ENCODE measurements around the gene NR1I3.
A peak's percentile ranks its signal among the peaks of the same experiment; 100 is the strongest.
"Not testable (repeated sequence)": the region's sequence is repeated elsewhere in the genome, so short reads cannot be mapped to it uniquely, and the experiment has no call there.

The NR1I3 gene

DNA sequence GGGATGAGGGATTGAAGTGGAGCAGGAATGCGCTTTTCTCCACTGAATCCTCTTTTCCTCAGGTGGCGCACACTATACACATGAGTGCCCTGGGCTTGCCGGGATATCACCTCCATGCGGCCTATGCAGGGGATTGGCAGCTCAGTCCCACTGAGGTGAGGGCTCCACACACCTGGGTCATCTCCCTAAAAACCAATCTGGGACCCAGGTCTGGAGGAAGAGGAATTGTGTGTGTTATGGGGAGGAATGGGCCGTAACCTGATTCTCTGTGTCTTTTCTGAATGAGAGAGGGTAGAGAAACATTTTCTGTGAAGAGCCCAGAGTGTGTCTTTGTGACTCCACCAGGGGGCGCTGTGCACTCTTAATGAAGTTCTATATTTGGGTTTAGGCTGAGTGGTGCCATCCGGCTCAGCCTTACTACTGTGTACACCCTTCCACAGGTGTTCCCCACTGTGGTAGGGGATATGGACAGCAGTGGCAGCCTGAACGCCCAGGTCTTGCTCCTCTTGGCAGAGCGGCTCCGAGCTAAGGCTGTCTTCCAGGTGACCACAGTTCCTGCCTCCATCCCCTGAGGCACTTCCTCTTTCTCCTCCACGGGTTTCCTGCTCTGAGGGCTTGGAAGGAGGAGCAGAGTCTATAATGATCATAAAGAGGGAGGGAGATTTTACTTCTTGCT lies 10.7 kb downstream of the NR1I3 start:
- peaks cover 41% of the 10 kb centered on the region for H3K4me1 Mint-ChIP-seq
- peak overlapping the region; percentile 70 for H3K27ac Mint-ChIP-seq
- H3K36me3 Mint-ChIP-seq: peaks cover 5% of the 10 kb centered on the region
- no peaks in the 10 kb centered on the region for H3K9me3 Mint-ChIP-seq
- peak overlapping the region; percentile 99 for H3K4me3 Mint-ChIP-seq
- H3K27me3 Mint-ChIP-seq: no peaks in the 10 kb centered on the region

DNA sequence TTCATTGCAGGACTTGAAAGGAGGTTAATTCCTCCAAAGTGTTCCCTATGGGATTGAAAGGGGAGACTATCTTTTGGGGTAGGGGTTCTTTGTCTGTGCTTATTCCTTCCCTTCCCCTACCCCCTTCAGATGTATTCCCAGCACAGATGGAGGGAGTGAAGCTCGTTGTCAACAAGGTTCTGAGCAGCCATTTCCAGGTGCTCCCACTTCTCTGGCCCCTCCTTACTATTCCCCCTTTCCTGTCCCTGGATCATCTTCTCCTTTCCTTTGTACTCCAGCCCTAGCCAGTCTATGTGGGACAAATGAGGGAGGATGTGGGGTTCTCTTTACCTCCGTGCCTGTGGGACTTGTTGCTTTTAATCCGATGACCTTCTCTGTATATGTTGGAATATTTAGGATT lies 11.2 kb downstream of the NR1I3 start:
- peak overlapping the region; percentile 70 for H3K27ac Mint-ChIP-seq
- H3K4me3 Mint-ChIP-seq: peak overlapping the region; percentile 99
- peaks cover 5% of the 10 kb centered on the region for H3K36me3 Mint-ChIP-seq
- no peaks in the 10 kb centered on the region for H3K27me3 Mint-ChIP-seq
- peaks cover 47% of the 10 kb centered on the region for H3K4me1 Mint-ChIP-seq
- no peaks in the 10 kb centered on the region for H3K9me3 Mint-ChIP-seq

DNA sequence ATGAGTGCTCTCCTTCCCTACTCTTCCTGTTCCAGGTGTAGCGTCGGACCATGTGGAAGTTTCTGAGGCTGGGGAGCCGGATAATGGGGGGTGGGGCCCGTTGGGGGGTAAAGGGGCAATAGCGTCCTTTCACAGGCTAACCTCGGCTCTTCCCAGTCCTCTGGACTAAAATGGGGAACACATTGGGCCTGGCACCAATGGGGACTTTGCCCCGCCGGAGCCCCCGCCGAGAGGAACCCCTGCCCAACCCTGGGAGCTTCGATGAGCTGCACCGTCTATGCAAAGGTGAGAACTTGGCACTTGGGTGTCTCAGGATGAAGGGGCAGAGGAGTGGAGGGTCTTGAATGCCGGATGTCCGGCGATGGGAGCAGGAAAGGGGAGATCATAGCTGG lies 11.7 kb downstream of the NR1I3 start:
- no peaks in the 10 kb centered on the region for H3K9me3 Mint-ChIP-seq
- no peaks in the 10 kb centered on the region for H3K27me3 Mint-ChIP-seq
- H3K27ac Mint-ChIP-seq: peak overlapping the region; percentile 99
- H3K36me3 Mint-ChIP-seq: peaks cover 5% of the 10 kb centered on the region
- H3K4me3 Mint-ChIP-seq: peak overlapping the region; percentile 99
- H3K4me1 Mint-ChIP-seq: peaks cover 48% of the 10 kb centered on the region

DNA sequence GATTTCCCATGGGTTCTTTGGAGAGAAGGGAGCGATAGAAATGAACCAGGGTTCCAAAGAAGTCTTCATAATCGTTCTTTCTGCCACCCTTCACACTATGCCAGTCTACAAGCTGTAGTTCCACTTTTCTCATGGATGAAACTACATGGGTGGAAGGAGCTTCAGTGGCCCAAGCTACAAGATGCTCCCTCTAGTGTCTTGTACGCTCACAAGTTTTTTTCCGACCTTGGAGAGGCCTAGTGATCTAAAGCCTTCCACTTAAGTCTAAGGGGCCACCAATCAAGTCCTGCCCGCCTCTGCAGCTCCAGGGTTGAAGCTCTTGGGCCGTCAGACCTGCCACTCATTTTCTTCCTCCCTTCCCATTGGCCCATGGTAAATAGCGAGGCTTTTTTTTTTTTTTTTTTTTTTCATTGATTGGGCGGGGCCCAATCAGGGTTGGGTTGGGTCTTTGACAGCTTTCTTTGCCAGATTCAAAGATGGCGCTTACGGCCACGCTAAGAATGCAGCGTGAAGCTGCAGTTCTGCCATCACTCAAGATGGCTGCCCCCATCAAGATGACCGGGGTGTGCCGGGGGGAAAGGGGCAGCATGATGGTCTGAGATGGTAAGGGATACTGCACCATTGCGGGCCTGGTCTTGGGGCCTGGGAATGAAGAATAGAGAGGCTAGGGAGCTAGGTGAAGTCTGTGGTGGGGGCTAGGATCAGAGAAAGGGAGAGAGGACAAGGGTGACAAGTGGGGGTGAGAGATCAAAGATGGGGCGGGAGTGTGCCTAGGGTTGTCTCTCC lies 12.3 kb downstream of the NR1I3 start, which contains the start of gene TOMM40L:
Gene TOMM40L, plus strand, starts transcription at position 527 of the 786 bp plus-strand sequence. CDS start 430 bp downstream, outside the sequence.
- Mint-ChIP-seq H3K4me1 (peaks cover 51% of the 10 kb centered on the region), H3K27ac (peak within 1 kb of the TSS; percentile 99), H3K4me3 (peak within 1 kb of the TSS; percentile 99)

DNA sequence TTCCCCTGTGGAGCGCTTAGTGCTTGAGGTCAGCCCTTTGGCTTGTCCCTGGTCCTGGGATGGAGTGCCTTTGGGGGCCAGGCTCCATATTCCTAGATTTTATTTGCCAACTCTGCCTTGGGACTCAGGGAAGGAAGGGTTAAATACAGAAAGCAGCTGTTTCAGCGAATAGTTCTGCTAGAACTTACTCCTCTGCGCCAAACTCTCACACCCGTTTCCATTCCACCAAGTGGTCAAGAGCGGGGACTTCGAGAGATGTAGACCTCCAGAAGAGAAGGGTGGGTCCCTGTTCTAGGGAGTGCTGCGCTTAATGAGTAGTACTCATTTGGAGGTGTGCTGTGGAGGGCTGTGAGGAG lies 12.8 kb downstream of the NR1I3 start:
- H3K36me3 Mint-ChIP-seq: peaks cover 5% of the 10 kb centered on the region
- H3K4me1 Mint-ChIP-seq: peaks cover 54% of the 10 kb centered on the region
- no peaks in the 10 kb centered on the region for H3K9me3 Mint-ChIP-seq
- H3K27me3 Mint-ChIP-seq: no peaks in the 10 kb centered on the region
- peak overlapping the region; percentile 99 for H3K27ac Mint-ChIP-seq
- no peak overlapping the region for H3K4me3 Mint-ChIP-seq

More for the DNA sequence above, 12.3 kb downstream of the NR1I3 start, which contains the start of gene TOMM40L:
- Mint-ChIP-seq H3K27me3 (no peaks in the 10 kb centered on the region), H3K36me3 (peaks cover 5% of the 10 kb centered on the region), H3K9me3 (no peaks in the 10 kb centered on the region)

DNA sequence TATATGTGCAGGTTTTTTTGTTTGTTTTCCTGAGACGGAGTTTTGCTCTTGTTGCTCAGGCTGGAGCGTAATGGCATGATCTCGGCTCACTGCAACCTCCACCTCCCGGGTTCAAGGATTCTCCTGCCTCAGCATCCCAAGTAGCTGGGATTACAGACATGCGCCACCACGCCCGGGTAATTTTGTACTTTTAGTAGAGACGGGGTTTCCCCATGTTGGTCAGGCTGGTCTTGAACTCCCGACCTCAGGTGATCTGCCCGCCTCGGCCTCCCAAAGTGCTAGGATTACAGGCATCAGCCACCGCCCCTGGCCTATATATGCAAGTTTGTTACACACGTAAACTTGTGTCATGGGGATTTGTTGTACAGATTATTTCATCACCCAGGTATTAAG lies 13.3 kb downstream of the NR1I3 start:
- not testable (repeated sequence) for H3K27me3 Mint-ChIP-seq, H3K36me3 Mint-ChIP-seq, H3K9me3 Mint-ChIP-seq, H3K27ac Mint-ChIP-seq, H3K4me3 Mint-ChIP-seq
- peaks cover 59% of the 10 kb centered on the region for H3K4me1 Mint-ChIP-seq

DNA sequence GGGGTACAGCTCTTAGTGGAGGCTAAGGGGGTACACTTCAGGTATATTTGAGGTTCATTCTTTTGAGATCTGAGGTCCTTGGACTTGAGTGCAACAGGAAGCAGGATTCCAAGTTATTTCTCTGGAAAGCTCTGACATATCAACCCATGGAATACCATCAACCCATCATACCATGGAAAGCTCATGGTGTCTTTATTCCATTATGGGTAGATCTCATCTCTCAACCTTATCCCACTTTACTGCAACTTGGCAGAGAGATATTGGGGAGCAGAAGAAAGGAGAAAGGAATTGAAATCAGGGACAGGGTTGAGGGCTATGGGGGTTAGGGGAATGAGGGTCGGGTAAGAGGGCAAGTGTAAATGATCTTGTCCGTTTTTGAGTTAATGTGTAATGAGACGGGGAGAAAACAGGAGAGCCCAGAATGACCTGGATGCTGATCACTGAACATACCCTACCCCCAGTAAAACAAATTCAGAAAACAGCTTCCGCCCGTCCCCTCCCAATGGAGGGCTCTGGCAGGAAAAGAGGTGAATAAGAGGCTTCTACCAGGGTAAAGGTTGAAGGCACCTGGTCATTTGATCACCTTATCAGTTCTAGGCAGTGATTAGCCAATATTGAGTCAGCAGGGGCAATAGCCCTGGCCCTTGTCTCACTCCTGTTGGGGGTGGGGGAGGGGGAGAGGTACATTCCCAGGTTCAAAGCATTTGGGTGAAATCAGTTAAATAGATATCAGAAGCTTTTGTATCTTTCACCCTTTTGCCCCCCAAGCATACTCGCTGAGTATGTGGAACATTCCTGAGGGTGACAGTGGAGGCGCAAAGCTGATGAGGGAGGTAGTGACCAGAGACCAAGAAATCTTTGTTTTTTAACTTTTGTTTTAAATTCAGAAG lies 14.0 kb downstream of the NR1I3 start:
- Mint-ChIP-seq H3K4me3 (no peak overlapping the region), H3K4me1 (peaks cover 65% of the 10 kb centered on the region), H3K9me3 (no peaks in the 10 kb centered on the region), H3K27me3 (no peaks in the 10 kb centered on the region), H3K36me3 (peaks cover 5% of the 10 kb centered on the region), H3K27ac (peak overlapping the region; percentile 55)

DNA sequence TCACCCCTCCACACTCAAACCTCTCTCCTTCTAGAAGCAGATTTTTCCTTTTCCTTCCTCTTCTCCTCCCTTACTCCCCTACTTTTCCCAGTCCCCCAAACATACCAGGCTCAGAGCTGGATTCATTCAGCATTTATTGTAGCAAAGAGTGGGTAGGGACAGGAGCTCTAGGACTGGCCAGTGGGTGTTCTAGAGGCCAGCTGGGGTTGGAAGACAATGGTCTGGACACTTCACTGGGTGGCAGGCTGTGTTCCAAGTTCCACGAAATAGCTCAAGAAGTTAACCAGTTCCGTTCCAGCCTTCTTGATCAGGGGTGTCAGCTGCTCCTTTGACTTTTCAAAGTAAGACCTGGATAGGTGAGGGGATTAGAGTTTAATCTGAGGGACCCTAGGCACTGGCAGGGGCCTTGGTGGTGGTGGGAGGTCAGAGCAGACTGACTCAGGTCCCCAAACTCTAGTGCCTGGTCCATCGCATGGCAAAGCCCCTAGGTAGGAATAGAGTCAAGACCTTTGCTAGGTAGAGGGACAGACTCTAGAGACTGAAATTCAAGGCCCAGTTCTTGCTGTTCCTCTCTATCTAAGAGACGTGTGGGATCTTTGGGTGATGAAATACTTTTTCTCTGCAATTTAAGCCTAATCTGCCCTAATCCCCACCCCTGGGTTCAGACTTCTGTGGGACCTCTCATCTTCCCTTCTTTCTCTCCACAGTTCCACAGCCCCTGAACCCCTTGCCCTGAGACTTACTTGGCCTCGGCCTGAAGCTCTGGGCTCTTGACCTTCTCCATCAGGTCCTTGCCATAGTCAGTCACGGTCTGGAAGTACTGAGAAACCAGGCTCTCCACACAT lies 15.6 kb downstream of the NR1I3 start:
- Mint-ChIP-seq H3K27ac (peak overlapping the region; percentile 71), H3K9me3 (no peaks in the 10 kb centered on the region), H3K4me3 (no peak overlapping the region), H3K36me3 (no peaks in the 10 kb centered on the region), H3K4me1 (peaks cover 73% of the 10 kb centered on the region), H3K27me3 (no peaks in the 10 kb centered on the region)

DNA sequence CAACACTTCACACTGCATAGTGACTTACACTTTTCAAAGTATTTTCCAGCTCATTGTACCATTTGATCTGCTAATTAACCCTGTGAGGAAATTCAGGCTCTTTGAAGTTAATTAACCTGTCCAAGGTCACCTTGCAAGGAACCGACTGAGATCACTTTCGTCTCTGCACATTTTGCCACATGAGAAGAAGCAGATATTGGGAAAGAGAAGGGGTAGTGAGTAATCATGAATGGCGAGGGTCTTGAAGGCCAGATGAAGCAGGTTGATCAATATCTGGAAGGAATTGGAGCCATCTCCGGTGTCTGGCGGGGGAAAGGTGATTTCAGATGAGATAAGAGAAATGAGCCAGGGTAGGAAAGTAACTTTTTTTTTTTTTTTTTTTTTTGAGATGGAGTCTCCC lies 18.0 kb downstream of the NR1I3 start:
- no peaks in the 10 kb centered on the region for H3K9me3 Mint-ChIP-seq
- peaks cover 2% of the 10 kb centered on the region for H3K36me3 Mint-ChIP-seq
- no peak overlapping the region for H3K4me3 Mint-ChIP-seq
- no peaks in the 10 kb centered on the region for H3K27me3 Mint-ChIP-seq
- no peak overlapping the region for H3K27ac Mint-ChIP-seq
- H3K4me1 Mint-ChIP-seq: peaks cover 63% of the 10 kb centered on the region

DNA sequence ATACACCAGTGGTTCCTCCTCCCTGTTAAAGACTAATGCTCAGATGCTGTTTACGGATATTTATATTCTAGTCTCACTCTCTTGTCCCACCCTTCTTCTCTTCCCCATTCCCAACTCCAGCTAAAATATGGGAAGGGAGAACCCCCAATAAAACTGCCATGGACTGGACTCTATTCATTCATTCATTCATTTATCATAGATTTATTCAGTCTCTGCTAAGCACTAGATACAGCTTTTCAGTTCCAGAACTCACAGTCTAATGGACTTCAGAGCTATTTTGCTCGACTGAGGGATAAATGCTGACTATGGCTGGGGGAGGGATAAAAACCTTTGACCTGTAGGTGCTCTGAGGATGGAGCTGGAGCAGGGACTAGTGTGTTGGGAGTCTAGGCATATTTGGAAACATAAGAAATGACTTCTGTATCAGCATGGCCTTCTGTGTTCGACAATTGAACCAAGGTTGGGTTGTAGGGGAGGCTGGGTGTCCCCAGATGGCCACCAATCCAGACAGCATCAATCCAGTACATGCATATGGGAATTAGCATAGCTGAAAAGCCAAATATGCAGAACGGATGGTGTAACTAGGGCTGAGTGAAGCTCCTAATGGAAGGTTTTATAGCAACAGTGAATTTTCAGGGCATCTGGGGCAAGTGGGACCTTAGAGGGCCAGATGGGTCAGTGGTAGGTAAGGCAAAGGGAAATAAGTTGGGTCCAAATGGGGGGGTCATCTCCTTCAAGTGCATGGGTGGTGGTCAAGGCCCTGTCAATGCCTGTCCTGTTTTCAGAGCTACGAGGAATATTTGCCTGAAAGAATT lies 18.7 kb downstream of the NR1I3 start:
- Mint-ChIP-seq H3K4me1 (peaks cover 69% of the 10 kb centered on the region), H3K9me3 (no peaks in the 10 kb centered on the region), H3K27me3 (no peaks in the 10 kb centered on the region), H3K27ac (peak overlapping the region; percentile 83), H3K36me3 (peaks cover 6% of the 10 kb centered on the region), H3K4me3 (no peak overlapping the region)

DNA sequence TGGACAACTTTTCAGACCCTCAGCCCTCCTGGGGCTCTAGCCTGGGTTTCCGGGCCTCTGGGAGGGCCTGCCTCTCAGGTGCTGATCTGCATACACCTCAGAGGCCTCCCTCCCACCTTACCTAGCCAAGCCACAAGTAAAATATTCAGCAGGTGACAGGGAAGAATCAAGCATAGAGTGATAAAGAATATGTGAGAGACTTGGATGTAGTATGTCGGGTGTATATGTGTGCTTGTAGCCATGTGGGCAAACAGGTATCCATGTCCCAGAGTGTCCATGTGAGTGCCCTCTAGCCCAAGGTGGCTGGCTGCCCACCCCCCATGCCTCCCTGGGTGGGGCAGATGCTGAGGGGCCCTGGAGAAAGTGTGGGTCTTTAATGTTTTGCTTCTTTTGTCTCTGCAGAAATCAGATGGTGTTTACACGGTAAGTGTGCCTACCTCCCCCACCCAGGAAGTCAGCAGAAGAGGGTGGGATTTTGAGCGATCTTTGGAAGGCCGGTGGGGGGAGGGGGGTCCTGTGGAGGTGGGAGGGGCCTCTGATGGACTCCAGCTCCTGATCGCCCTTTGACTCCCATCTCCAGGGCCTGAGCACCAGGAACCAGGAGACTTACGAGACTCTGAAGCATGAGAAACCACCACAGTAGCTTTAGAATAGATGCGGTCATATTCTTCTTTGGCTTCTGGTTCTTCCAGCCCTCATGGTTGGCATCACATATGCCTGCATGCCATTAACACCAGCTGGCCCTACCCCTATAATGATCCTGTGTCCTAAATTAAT lies 19.5 kb downstream of the NR1I3 start:
- Mint-ChIP-seq H3K36me3 (peaks cover 12% of the 10 kb centered on the region), H3K4me3 (peak overlapping the region; percentile 44), H3K27ac (peak overlapping the region; percentile 83), H3K9me3 (no peaks in the 10 kb centered on the region), H3K27me3 (no peaks in the 10 kb centered on the region), H3K4me1 (peaks cover 63% of the 10 kb centered on the region)

DNA sequence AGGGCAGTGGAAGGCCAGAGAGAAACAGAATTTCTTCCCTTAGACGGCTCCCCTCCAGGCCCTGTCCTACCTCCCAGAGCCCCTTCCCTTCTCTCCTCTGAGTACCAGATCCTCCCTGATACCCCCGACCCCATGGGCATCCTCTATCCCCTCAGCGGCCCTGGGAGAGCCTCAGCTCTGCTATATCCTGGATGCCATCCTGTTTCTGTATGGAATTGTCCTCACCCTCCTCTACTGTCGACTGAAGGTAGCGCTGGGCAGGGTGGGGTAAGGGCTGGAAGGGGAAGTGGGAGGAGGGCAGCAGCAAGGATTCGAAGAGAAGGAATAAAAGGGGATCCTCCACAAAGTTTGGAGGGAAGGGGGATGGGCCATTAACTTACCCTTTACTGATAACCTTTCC lies 20.2 kb downstream of the NR1I3 start:
- Mint-ChIP-seq H3K36me3 (peaks cover 15% of the 10 kb centered on the region), H3K4me3 (no peak overlapping the region), H3K9me3 (no peaks in the 10 kb centered on the region), H3K27ac (peak overlapping the region; percentile 83), H3K4me1 (peaks cover 62% of the 10 kb centered on the region), H3K27me3 (no peaks in the 10 kb centered on the region)

DNA sequence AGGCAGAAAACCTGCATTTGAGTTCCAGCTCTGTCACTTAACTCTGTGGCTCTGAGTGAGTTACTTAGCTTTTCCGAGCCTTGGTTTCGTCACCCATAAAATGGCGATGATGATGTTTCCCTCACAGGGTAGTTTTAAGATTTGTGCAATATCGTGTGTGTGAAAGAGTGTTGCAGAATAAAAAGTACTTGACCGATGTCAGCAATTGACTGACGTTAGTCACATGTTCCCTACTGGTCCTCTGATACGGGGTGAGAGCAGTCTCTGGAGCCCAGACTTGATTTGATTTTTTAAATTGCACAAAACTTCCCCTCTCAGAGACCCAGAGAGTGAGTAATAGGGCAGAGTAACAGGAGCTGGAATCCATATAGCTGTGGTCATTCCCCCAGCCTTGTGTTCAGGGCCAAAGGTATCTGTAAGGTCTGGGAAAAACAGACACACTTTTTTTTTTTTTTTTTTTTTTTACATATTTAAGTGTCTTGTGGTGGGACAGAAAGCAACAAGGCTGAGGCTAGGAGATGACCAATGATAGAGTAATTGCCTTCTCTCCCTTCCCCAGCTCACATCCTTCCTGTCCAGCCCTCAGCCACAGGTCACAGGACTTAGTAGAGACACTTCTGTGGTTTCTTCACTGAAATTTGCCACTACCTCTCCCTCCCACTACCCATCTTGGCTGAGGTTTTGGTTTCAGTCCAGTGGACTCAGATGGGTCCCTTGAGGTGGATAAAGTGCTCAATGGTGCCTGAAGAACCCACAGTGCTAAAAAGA lies 20.9 kb downstream of the NR1I3 start:
- Mint-ChIP-seq H3K4me3 (peak overlapping the region; percentile 71), H3K4me1 (peaks cover 60% of the 10 kb centered on the region), H3K36me3 (peaks cover 15% of the 10 kb centered on the region), H3K9me3 (no peaks in the 10 kb centered on the region), H3K27me3 (no peaks in the 10 kb centered on the region), H3K27ac (peak overlapping the region; percentile 2)
